ENCODE data around the gene MAGEF1. TPM values are rescaled to one million over a fixed set of nuclear protein-coding genes. Genes with fewer than 3 reads are reported as not detected.

The MAGEF1 gene
- total and polyA plus RNA-seq, 2 donors (not counting 3 experiments of a cell fraction or from before 2014, with no cell fraction given): 7.0 to 14.2 TPM

DNA sequence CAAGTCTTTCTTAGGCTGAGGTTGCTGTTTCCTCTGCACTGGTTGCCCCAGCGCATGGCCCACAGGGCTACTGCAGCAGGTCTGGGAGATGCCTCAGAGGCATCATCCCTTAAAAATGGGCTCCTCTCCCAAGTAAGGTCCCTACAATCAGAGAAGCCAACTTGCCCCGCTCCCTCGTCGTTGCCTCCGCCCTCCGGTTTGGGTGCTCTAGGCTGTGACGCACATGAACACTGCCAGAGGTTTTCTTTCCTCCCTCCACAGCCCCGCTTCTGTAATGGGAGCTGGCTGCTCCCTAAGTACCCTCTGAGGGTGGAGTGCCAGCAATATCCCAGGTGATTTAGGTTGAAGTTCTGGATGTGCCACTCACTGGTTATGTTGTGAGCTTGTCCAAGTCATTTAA, 14.0 kb downstream of the MAGEF1 start:
- no peak for TF ChIP-seq FOS (IDR thresholded peaks at IDR 0.05; ENCODE audit: borderline replicate concordance, insufficient read depth, low read length)
- no peak for TF ChIP-seq JUN (IDR thresholded peaks at IDR 0.05; ENCODE audit: borderline replicate concordance, insufficient read depth, insufficient read length, low read depth)
- no peaks in the 10 kb centered on the region for H3K36me3 ChIP-seq (ENCODE audit: control insufficient read depth in 2 of 2, extremely low read depth in 1 of 2, insufficient read depth in 2 of 2, low read length in 2 of 2)
- dilution Hi-C loops (cut with MboI; ENCODE audit: extremely low pct_ligation_motif_present, low sequenced_read_pairs): no loop called here

GRCh38 chr3:184696697-184697096, 15.2 kb downstream of the MAGEF1 start:
- H3K9me3 ChIP-seq (replicated peaks; ENCODE audit: control insufficient read depth, insufficient read depth, low read length): no peaks in the 10 kb centered on the region
- no peaks in the 10 kb centered on the region for H3K79me2 ChIP-seq (ENCODE audit: control insufficient read depth, insufficient read depth, low read length)
- no peak overlapping the region for H2AFZ ChIP-seq (ENCODE audit: low read depth, low read length)
- dilution Hi-C loops (cut with MboI; ENCODE audit: extremely low pct_ligation_motif_present, low sequenced_read_pairs): no loop called here
- DNase-seq (ENCODE audit: low read depth, low spot score) (no peak), FAIRE-seq (no peak)
- BruUV-seq (replicated peaks): no TSS peak
- TF ChIP-seq JUN (IDR thresholded peaks at IDR 0.05; ENCODE audit: borderline replicate concordance, insufficient read depth, insufficient read length, low read depth) (no peak), EZH2 (IDR thresholded peaks at IDR 0.05; ENCODE audit: borderline replicate concordance, low read depth, low read length, severe bottlenecking) (no peak), MYC (IDR thresholded peaks at IDR 0.05; ENCODE audit: low read depth, low read length) (no peak), CTCF (IDR thresholded peaks at IDR 0.05; ENCODE audit: extremely low read depth in 1 of 2, insufficient read depth in 1 of 2, low read depth in 1 of 2, low read length in 2 of 2) (no peak), POLR2AphosphoS5 (IDR thresholded peaks at IDR 0.05; ENCODE audit: insufficient read depth, low read depth, low read length) (no peak), POLR2A (IDR thresholded peaks at IDR 0.05; ENCODE audit: low read depth, low read length) (no peak), FOS (IDR thresholded peaks at IDR 0.05; ENCODE audit: borderline replicate concordance, insufficient read depth, low read length) (no peak), MAX (IDR thresholded peaks at IDR 0.05; ENCODE audit: insufficient read depth, insufficient read length) (no peak), GATA2 (IDR thresholded peaks at IDR 0.05; ENCODE audit: insufficient read depth, insufficient read length, low read depth, low read length) (no peak)
- no peak overlapping the region for H3K4me2 ChIP-seq (ENCODE audit: insufficient read depth, low read length)
- no peaks in the 10 kb centered on the region for H3K36me3 ChIP-seq (ENCODE audit: control insufficient read depth in 2 of 2, extremely low read depth in 1 of 2, insufficient read depth in 2 of 2, low read length in 2 of 2)
- no peak overlapping the region for H3K9ac ChIP-seq (replicated peaks; ENCODE audit: extremely low read depth, insufficient read depth, low read length)
- intact Hi-C loops (cut with micrococcal nuclease): no loop called here
- no peak overlapping the region for H3K27ac ChIP-seq (ENCODE audit: insufficient read depth, low read depth, low read length)
- POLR2A ChIA-PET: no interaction called here
- H3K9me1 ChIP-seq (replicated peaks; ENCODE audit: control insufficient read depth, extremely low read depth, insufficient read depth, low read length): no peaks in the 10 kb centered on the region
- CTCF ChIA-PET: interaction anchor here (0.9 to 1.4 kb wide), 2 partner anchors 16 to 132 kb away, joined by 3 to 4 read pairs; no protein-coding TSS in a partner anchor
- peaks cover 0 to 2% of the 10 kb centered on the region in 2 experiments for H3K27me3 ChIP-seq (ENCODE audit: control insufficient read depth in 2 of 2, insufficient read depth in 2 of 2, low read length in 2 of 2)
- no peaks in the 10 kb centered on the region for H4K20me1 ChIP-seq (replicated peaks; ENCODE audit: control insufficient read depth, extremely low read depth, insufficient read depth, low read length)
- H3K4me3 ChIP-seq (replicated peaks in 1 of 3; ENCODE audit: insufficient read depth in 1 of 3, low read depth in 1 of 3, low read length in 3 of 3): no peak overlapping the region
- no peaks in the 10 kb centered on the region for H3K4me1 ChIP-seq (ENCODE audit: control insufficient read depth, extremely low read depth, insufficient read depth, low read length)

More for the DNA sequence above, 14.0 kb downstream of the MAGEF1 start:
- no peak overlapping the region for H3K27ac ChIP-seq (ENCODE audit: insufficient read depth, low read depth, low read length)
- FAIRE-seq (no peak), DNase-seq (ENCODE audit: low read depth, low spot score) (no peak)
- H3K79me2 ChIP-seq (ENCODE audit: control insufficient read depth, insufficient read depth, low read length): no peaks in the 10 kb centered on the region
- no peaks in the 10 kb centered on the region for H3K9me3 ChIP-seq (replicated peaks; ENCODE audit: control insufficient read depth, insufficient read depth, low read length)
- H3K4me2 ChIP-seq (ENCODE audit: insufficient read depth, low read length): no peak overlapping the region
- BruUV-seq (replicated peaks): no TSS peak
- H3K4me1 ChIP-seq (ENCODE audit: control insufficient read depth, extremely low read depth, insufficient read depth, low read length): no peaks in the 10 kb centered on the region
- H3K9ac ChIP-seq (replicated peaks; ENCODE audit: extremely low read depth, insufficient read depth, low read length): no peak overlapping the region
- intact Hi-C loops (cut with micrococcal nuclease): no loop called here
- CTCF ChIA-PET: interaction anchor here (0.8 kb wide), 1 partner anchor 10 kb away, joined by 3 read pairs; no protein-coding TSS in a partner anchor
- no peaks in the 10 kb centered on the region for H3K9me1 ChIP-seq (replicated peaks; ENCODE audit: control insufficient read depth, extremely low read depth, insufficient read depth, low read length)
- POLR2A ChIA-PET: no interaction called here
- H3K27me3 ChIP-seq (ENCODE audit: control insufficient read depth in 2 of 2, insufficient read depth in 2 of 2, low read length in 2 of 2): peaks cover 0 to 2% of the 10 kb centered on the region in 2 experiments
- H2AFZ ChIP-seq (ENCODE audit: low read depth, low read length): no peak overlapping the region
- H4K20me1 ChIP-seq (replicated peaks; ENCODE audit: control insufficient read depth, extremely low read depth, insufficient read depth, low read length): no peaks in the 10 kb centered on the region
- H3K4me3 ChIP-seq (replicated peaks in 1 of 3; ENCODE audit: insufficient read depth in 1 of 3, low read depth in 1 of 3, low read length in 3 of 3): no peak overlapping the region

All from endothelial cell of umbilical vein (primary cell).